Skin of body (tissue), 2 donors: ENCODE measurements around the gene TEX44. TPM values are rescaled to one million over a fixed set of nuclear protein-coding genes. Genes with fewer than 3 reads are reported as not detected.
"Not testable (repeated sequence)": the region's sequence is repeated elsewhere in the genome, so short reads cannot be mapped to it uniquely, and the experiment has no call there.

Experiments used
- DNase-seq: peaks from one replicate; lab custom pipeline; 2025; lab: John Stamatoyannopoulos, UW
- total RNA-seq: library from RNA; depleted of rRNA; stranded (reverse); fragments of >200 nt; gene quantifications from one replicate; pipeline ENCODE4 v1.2.3, GENCODE V29; 2014

Gene TEX44
- total RNA-seq: not detected

- DNase-seq: no peak
Observed at GRCh38 chr2:231592636-231593145, at the start of gene TEX44. Gene TEX44, plus strand, starts transcription at chr2:231592864. Its CDS starts 88 bp downstream, at chr2:231592952.

GRCh38 chr2:231545105-231545902 lies 47.4 kb upstream of the TEX44 start:
- no peak for DNase-seq

GRCh38 chr2:231546014-231546715 lies 46.5 kb upstream of the TEX44 start:
- no peak for DNase-seq

GRCh38 chr2:231547315-231548110 lies 45.2 kb upstream of the TEX44 start:
- DNase-seq: no peak

- no peak for DNase-seq
Observed at GRCh38 chr2:231548752-231549151, 43.9 kb upstream of the TEX44 start.

GRCh38 chr2:231549446-231550239 lies 43.0 kb upstream of the TEX44 start:
- no peak for DNase-seq

GRCh38 chr2:231552752-231553151 lies 39.9 kb upstream of the TEX44 start:
- no peak for DNase-seq

GRCh38 chr2:231554327-231554726 lies 38.3 kb upstream of the TEX44 start:
- no peak for DNase-seq

- DNase-seq: no peak
Observed at GRCh38 chr2:231554748-231555545, 37.7 kb upstream of the TEX44 start.

- DNase-seq: not testable (repeated sequence)
Observed at GRCh38 chr2:231556496-231556895, 36.2 kb upstream of the TEX44 start.

GRCh38 chr2:231556981-231557380 lies 35.7 kb upstream of the TEX44 start:
- DNase-seq: no peak

- peak; percentile 82 for DNase-seq
Observed at GRCh38 chr2:231557571-231558217, 35.0 kb upstream of the TEX44 start.

- peak; percentile 41 for DNase-seq
Observed at GRCh38 chr2:231563378-231563961, 29.2 kb upstream of the TEX44 start.

- no peak for DNase-seq
Observed at GRCh38 chr2:231565887-231566594, 26.6 kb upstream of the TEX44 start.

GRCh38 chr2:231567159-231567558 lies 25.5 kb upstream of the TEX44 start:
- no peak for DNase-seq

GRCh38 chr2:231568098-231568784 lies 24.4 kb upstream of the TEX44 start:
- DNase-seq: no peak

GRCh38 chr2:231568785-231569435 lies 23.8 kb upstream of the TEX44 start:
- no peak for DNase-seq
